Trophoblast cell (in vitro differentiated cells and primary cell): ENCODE data around the gene SGMS1.

Experiments
- DNase-seq, 2 donors: peaks; one replicate each; pipeline ENCODE4 v3.0.0-alpha.2; 2016
- H2AFZ ChIP-seq: 2 replicates; pipeline ENCODE4 v1.6.1; 2013; ENCODE audit warnings: low read length, moderate library complexity, mild to moderate bottlenecking; ENCODE audit not compliant: insufficient read depth, poor library complexity
- H2AK5ac ChIP-seq: 2 replicates; pipeline ENCODE4 v1.6.1; 2013; ENCODE audit warnings: mild to moderate bottlenecking, low read length
- H2BK120ac ChIP-seq: 2 replicates; pipeline ENCODE4 v1.6.1; 2013; ENCODE audit warnings: low read length, mild to moderate bottlenecking, moderate library complexity; ENCODE audit not compliant: insufficient read depth, poor library complexity
- H2BK12ac ChIP-seq: 2 replicates; pipeline ENCODE4 v1.6.1; 2013; ENCODE audit warnings: mild to moderate bottlenecking, low read length, moderate library complexity
- H2BK5ac ChIP-seq: 2 replicates; pipeline ENCODE4 v1.6.1; 2013; ENCODE audit warnings: low read length, low read depth, moderate library complexity, mild to moderate bottlenecking; ENCODE audit not compliant: poor library complexity
- H3K14ac ChIP-seq: 2 replicates; pipeline ENCODE4 v1.6.1; 2013; ENCODE audit warnings: mild to moderate bottlenecking, low read length
- H3K18ac ChIP-seq: 2 replicates; pipeline ENCODE4 v1.6.1; 2013; ENCODE audit warnings: mild to moderate bottlenecking, low read length
- H3K23ac ChIP-seq: 2 replicates; pipeline ENCODE4 v1.6.1; 2013; ENCODE audit warnings: low read length
- H3K27ac ChIP-seq: 2 replicates; pipeline ENCODE4 v1.5.1; 2013; ENCODE audit warnings: low read depth, mild to moderate bottlenecking, inconsistent platforms, low read length, moderate library complexity
- H3K27me3 ChIP-seq: 2 replicates; pipeline ENCODE4 v1.6.1; 2013; ENCODE audit warnings: inconsistent platforms, mild to moderate bottlenecking, low read length, moderate library complexity; ENCODE audit not compliant: insufficient read depth
- H3K36me3 ChIP-seq, 2 experiments: 1 replicate in 1 of 2; 2 replicates in 1 of 2; pipeline ENCODE4 v1.6.1; 2013; ENCODE audit warnings: low read length in 2 of 2, mild to moderate bottlenecking in 2 of 2, moderate library complexity in 1 of 2; ENCODE audit not compliant: insufficient read depth in 2 of 2, control insufficient read depth in 1 of 2
- H3K4ac ChIP-seq: 2 replicates; pipeline ENCODE4 v1.6.1; 2013; ENCODE audit warnings: low read depth, mild to moderate bottlenecking, low read length, moderate library complexity
- H3K4me1 ChIP-seq, 2 experiments: 1 replicate in 1 of 2; 2 replicates in 1 of 2; pipeline ENCODE4 v1.6.1; 2013; ENCODE audit warnings: low read length in 2 of 2, mild to moderate bottlenecking in 2 of 2, moderate library complexity in 1 of 2; ENCODE audit not compliant: insufficient read depth in 2 of 2, control insufficient read depth in 1 of 2
- H3K4me2 ChIP-seq: 2 replicates; pipeline ENCODE4 v1.6.1; 2013; ENCODE audit warnings: inconsistent platforms, mild to moderate bottlenecking, low read length, moderate library complexity
- H3K4me3 ChIP-seq: 2 replicates; pipeline ENCODE4 v1.5.1; 2013; ENCODE audit warnings: mild to moderate bottlenecking, low read depth, low read length, inconsistent platforms
- H3K79me1 ChIP-seq: one replicate; pipeline ENCODE4 v1.6.1; 2013; ENCODE audit warnings: low read length
- H3K79me2 ChIP-seq: 2 replicates; pipeline ENCODE4 v1.6.1; 2013; ENCODE audit warnings: low read length, mild to moderate bottlenecking; ENCODE audit not compliant: control insufficient read depth, insufficient read depth, poor library complexity
- H3K9ac ChIP-seq: 2 replicates; pipeline ENCODE4 v1.6.1; 2013; ENCODE audit warnings: mild to moderate bottlenecking, low read length
- H3K9me3 ChIP-seq: 2 replicates; pipeline ENCODE4 v1.6.1; 2013; ENCODE audit warnings: low read depth, mild to moderate bottlenecking, control low read depth, inconsistent platforms, low read length; ENCODE audit not compliant: insufficient read depth
- H4K12ac ChIP-seq: 2 replicates; pipeline ENCODE4 v1.6.1; 2013; ENCODE audit warnings: low read depth, mild to moderate bottlenecking, low read length, moderate library complexity
- H4K8ac ChIP-seq: 2 replicates; pipeline ENCODE4 v1.6.1; 2013; ENCODE audit warnings: low read depth, mild to moderate bottlenecking, low read length, moderate library complexity
- H4K91ac ChIP-seq: one replicate; pipeline ENCODE4 v1.6.1; 2013; ENCODE audit warnings: low read depth, mild to moderate bottlenecking, low read length, moderate library complexity
- WGBS: extraction: QIAGEN DNeasy Blood & Tissue Kit; methylation state at CpG from one replicate; pipeline ENCODE4 v1.1.7; 2013; ENCODE audit warnings: missing lambda C conversion rate; ENCODE audit not compliant: insufficient read length, insufficient coverage; ENCODE audit errors: extremely low coverage; 5-methylcytosine and 5-hydroxymethylcytosine counted together

SGMS1 gene

GRCh38 chr10:50540826-50541122 is 83.0 kb downstream of the SGMS1 start:
- Histone ChIP-seq H4K8ac (no peak overlapping the region), H2BK12ac (no peak overlapping the region), H3K18ac (no peak overlapping the region), H2BK5ac (no peak overlapping the region), H3K27me3 (no peaks in the 10 kb centered on the region), H3K4me3 (no peak overlapping the region), H3K4me2 (no peak overlapping the region), H3K14ac (no peak overlapping the region), H3K9me3 (no peaks in the 10 kb centered on the region), H2AK5ac (no peak overlapping the region), H3K4me1 (no peaks in the 10 kb centered on the region), H3K23ac (no peak overlapping the region), H3K4ac (no peak overlapping the region), H2AFZ (no peak overlapping the region), H3K79me1 (no peaks in the 10 kb centered on the region), H4K91ac (no peak overlapping the region), H2BK120ac (no peak overlapping the region), H3K27ac (no peak overlapping the region), H4K12ac (no peak overlapping the region), H3K9ac (no peak overlapping the region), H3K36me3 (no peaks in the 10 kb centered on the region), H3K79me2 (no peaks in the 10 kb centered on the region)
- DNase-seq, result no peak
- WGBS, result no CpG with 5 or more reads among the region's 1 CpG

DNA sequence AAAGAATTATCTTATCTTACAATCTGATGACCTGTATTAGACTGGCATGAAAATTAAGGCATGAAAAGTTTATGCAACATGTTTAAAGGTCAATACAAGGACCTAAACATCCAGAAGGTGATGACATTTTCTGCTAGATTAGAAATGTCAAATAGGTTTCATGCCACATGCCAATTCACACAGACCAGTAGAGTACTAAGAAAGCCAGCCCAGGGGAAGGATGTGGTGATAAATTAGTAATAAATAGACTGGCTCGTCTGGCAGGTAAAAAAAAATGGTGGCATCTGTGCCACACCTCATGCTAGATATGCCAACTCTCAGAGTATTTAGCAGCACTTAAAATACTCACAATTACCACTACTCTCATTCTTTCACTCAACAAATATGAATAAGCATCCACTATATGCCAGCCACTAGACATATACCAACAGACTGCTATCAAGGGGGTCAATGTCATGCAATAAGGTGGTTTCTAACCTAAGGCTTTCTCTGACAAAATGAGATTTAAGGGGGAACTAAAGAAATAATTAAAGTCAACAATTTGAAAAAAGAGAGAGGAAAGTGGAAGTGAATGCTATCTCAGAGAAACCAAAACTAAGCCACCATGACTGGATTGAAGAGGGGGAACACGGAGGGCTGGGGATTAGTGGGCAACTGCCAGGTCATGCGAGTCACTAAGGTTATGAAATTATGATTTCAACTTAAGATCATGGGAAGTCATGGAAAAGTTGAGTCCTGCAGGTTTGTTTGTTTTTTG is 83.5 kb downstream of the SGMS1 start:
- Histone ChIP-seq H3K23ac (no peak overlapping the region), H4K91ac (no peak overlapping the region), H3K36me3 (no peaks in the 10 kb centered on the region), H2BK12ac (no peak overlapping the region), H3K14ac (no peak overlapping the region), H3K9me3 (no peaks in the 10 kb centered on the region), H3K27ac (no peak overlapping the region), H3K27me3 (no peaks in the 10 kb centered on the region), H2AFZ (no peak overlapping the region), H3K4ac (no peak overlapping the region), H2AK5ac (no peak overlapping the region), H3K79me2 (no peaks in the 10 kb centered on the region), H3K79me1 (no peaks in the 10 kb centered on the region), H3K18ac (no peak overlapping the region), H2BK120ac (no peak overlapping the region), H3K4me3 (no peak overlapping the region), H4K8ac (no peak overlapping the region), H3K9ac (no peak overlapping the region), H2BK5ac (no peak overlapping the region), H3K4me1 (no peaks in the 10 kb centered on the region), H3K4me2 (no peak overlapping the region), H4K12ac (no peak overlapping the region)
- no peak for DNase-seq
- WGBS, result no CpG with 5 or more reads among the region's 3 CpGs

DNA sequence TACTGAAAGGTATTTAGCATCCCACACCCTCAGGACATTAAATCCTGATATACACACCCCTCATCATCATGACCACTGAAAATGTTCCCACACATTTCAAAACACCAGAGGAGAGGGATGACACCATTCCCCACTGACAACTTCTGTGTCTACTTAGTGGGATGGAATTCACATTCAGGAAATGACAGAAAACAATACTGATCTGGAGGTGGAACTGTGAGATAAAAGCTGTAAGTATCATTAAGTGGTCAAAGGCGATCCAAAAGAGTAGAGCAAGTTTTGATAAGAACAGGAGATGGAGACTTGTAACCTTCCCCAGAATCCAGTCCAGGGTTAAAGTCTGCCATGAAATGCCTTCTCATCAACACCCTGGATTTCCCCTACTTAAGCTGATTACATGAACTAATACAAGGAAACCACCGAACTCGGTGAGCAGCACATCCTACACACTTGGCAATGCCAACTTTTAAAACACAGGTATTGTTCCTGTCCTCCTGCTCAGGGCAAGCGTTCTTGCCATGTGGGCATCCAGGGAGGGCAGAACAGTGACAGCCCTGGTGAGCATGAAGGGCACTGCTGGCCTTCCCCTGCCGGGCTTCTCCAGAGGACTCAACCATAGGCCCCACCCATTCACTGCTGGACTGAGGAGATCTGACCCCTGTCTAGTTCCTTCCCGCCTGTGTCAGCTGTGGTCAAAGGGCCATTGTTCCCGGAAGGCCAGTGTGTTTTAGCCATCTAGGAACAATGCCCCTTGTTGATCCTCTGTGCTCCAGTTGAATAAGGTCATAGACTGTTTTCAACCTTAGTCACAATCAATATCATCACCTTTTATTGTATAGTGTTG is 85.0 kb downstream of the SGMS1 start:
- Histone ChIP-seq H3K9me3 (no peaks in the 10 kb centered on the region), H3K36me3 (no peaks in the 10 kb centered on the region), H3K23ac (no peak overlapping the region), H2AFZ (no peak overlapping the region), H2BK5ac (no peak overlapping the region), H4K91ac (no peak overlapping the region), H3K79me2 (no peaks in the 10 kb centered on the region), H2BK12ac (no peak overlapping the region), H2AK5ac (no peak overlapping the region), H3K4me1 (peaks cover 0 to 3% of the 10 kb centered on the region in 2 experiments), H4K12ac (no peak overlapping the region), H3K4me2 (no peak overlapping the region), H3K79me1 (no peaks in the 10 kb centered on the region), H3K4ac (no peak overlapping the region), H3K18ac (no peak overlapping the region), H3K14ac (no peak overlapping the region), H3K27ac (no peak overlapping the region), H3K27me3 (no peaks in the 10 kb centered on the region), H3K4me3 (no peak overlapping the region), H4K8ac (no peak overlapping the region), H2BK120ac (no peak overlapping the region), H3K9ac (no peak overlapping the region)
- DNase-seq, result no peak
- WGBS, result no CpG with 5 or more reads among the region's 7 CpGs

DNA sequence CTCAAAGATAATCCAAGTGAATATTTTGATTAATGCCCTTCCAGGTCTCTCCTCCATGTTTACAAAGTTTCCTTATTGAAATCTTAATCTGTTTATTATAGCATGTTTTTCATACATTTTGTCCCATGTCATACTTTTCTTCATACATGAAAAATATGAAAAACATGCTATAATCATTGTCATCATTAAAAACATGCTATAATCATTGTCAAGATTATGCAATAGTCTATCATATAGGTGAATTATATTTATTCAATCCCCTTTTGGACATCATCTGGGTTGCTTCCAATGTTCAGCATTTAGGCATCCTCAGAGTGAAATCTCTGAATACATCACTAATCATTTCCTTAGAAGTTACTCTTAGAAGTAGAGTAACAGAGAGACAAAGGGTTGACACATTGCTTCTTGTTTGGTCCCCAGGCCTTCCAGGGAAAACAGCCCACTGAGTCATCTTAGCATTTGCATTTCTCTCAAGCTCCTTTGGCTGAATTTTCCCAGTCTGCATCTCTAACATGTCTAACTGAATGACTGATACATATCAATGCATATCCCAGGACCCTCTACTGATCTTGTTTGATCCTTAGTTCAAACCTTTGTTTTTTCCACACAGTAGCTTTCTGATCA is 87.0 kb downstream of the SGMS1 start:
- no peak overlapping the region for H3K23ac ChIP-seq
- no peaks in the 10 kb centered on the region for H3K79me1 ChIP-seq
- H4K8ac ChIP-seq, result no peak overlapping the region
- H3K27ac ChIP-seq, result no peak overlapping the region
- H4K12ac ChIP-seq, result no peak overlapping the region
- H3K14ac ChIP-seq, result no peak overlapping the region
- H3K4me2 ChIP-seq, result no peak overlapping the region
- DNase-seq, result peak; percentile 16 to 52
- H3K4me3 ChIP-seq, result no peak overlapping the region
- H3K4ac ChIP-seq, result no peak overlapping the region
- H2AK5ac ChIP-seq, result no peak overlapping the region
- H3K4me1 ChIP-seq, result peaks cover 0 to 3% of the 10 kb centered on the region in 2 experiments
- no peaks in the 10 kb centered on the region for H3K36me3 ChIP-seq
- H2AFZ ChIP-seq, result no peak overlapping the region
- H3K79me2 ChIP-seq, result no peaks in the 10 kb centered on the region
- no peak overlapping the region for H3K18ac ChIP-seq
- no peak overlapping the region for H3K9ac ChIP-seq
- no peaks in the 10 kb centered on the region for H3K9me3 ChIP-seq
- no peak overlapping the region for H4K91ac ChIP-seq
- H2BK120ac ChIP-seq, result no peak overlapping the region
- H3K27me3 ChIP-seq, result no peaks in the 10 kb centered on the region
- no peak overlapping the region for H2BK5ac ChIP-seq
- no peak overlapping the region for H2BK12ac ChIP-seq
